Neural cell (in vitro differentiated cells): ENCODE results near the gene VLDLR.

ENCODE experiments used
- CTCF ChIP-seq: fragments of 450-650 bp; IDR thresholded peaks from 2 replicates; pipeline ENCODE4 v1.5.1; 2014; ENCODE audit warnings: antibody characterized with exemption, mild to moderate bottlenecking, moderate library complexity; ENCODE audit not compliant: poor library complexity, severe bottlenecking
- EP300 ChIP-seq: fragments of 450-650 bp; conservative IDR thresholded peaks from 2 replicates; pipeline ENCODE4 v1.6.1; 2014; ENCODE audit warnings: antibody characterized with exemption, mild to moderate bottlenecking, moderate library complexity; ENCODE audit not compliant: poor library complexity, severe bottlenecking
- POLR2AphosphoS5 ChIP-seq: IDR thresholded peaks from 2 replicates; pipeline ENCODE4 v1.6.1; 2012

- TF ChIP-seq CTCF = no peak
- no peak for TF ChIP-seq EP300
- TF ChIP-seq POLR2AphosphoS5 = no peak
Measured at GRCh38 chr9:2628919-2629318, 7.3 kb downstream of the VLDLR start.
